Anterior cingulate cortex (tissue), 58 donors: ENCODE data around the gene GRIN3B.

Experiments used
- DNase-seq, 58 donors: peaks; one replicate each; lab custom pipeline; 2025; lab: John Stamatoyannopoulos, UW

Gene GRIN3B

DNA sequence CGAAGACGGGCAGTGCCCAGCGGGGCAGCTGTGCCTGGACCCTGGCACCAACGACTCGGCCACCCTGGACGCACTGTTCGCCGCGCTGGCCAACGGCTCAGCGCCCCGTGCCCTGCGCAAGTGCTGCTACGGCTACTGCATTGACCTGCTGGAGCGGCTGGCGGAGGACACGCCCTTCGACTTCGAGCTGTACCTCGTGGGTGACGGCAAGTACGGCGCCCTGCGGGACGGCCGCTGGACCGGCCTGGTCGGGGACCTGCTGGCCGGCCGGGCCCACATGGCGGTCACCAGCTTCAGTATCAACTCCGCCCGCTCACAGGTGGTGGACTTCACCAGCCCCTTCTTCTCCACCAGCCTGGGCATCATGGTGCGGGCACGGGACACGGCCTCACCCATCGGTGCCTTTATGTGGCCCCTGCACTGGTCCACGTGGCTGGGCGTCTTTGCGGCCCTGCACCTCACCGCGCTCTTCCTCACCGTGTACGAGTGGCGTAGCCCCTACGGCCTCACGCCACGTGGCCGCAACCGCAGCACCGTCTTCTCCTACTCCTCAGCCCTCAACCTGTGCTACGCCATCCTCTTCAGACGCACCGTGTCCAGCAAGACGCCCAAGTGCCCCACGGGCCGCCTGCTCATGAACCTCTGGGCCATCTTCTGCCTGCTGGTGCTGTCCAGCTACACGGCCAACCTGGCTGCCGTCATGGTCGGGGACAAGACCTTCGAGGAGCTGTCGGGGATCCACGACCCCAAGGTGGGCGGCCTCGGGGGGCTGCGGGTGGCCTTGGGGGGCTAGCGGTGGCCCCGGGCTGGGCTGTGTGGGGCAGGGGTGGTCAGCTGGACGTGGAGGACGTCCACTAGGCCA, 4.8 kb downstream of the GRIN3B start:
- no peak for DNase-seq

DNA sequence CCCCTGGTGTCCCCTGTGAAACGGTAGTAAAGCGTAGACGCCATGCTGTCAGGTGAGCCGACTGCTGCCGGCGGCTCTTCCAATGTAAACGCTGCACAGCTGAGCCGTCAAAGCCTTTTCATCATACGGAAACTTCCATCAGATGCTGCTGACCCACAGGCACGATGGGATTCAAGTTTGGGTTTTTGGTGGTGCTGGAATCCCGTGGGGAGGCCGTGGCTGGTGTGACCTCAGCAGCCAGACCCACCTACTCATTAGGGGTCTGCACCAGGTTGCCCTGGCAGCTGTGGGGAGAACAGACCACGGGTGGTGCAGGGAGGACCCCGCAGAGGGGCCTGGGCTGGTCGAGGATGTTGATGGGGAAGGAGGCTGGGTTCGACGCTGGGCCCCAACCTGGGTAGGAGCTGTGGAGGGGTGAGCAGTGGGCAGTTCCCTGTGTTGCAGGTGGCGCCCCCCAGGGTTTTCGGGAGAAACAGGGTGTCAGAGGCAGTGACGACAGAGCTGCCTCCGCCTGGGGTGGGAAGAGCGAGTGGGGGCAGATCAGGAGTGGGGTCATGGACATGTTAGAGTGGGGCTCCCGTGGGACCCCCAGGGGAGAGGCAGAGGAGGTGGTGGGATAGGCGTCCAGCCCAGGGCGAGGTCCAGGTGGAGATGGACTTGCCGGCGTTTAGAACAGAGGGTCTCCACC, 6.6 kb downstream of the GRIN3B start:
- DNase-seq = no peak

DNA sequence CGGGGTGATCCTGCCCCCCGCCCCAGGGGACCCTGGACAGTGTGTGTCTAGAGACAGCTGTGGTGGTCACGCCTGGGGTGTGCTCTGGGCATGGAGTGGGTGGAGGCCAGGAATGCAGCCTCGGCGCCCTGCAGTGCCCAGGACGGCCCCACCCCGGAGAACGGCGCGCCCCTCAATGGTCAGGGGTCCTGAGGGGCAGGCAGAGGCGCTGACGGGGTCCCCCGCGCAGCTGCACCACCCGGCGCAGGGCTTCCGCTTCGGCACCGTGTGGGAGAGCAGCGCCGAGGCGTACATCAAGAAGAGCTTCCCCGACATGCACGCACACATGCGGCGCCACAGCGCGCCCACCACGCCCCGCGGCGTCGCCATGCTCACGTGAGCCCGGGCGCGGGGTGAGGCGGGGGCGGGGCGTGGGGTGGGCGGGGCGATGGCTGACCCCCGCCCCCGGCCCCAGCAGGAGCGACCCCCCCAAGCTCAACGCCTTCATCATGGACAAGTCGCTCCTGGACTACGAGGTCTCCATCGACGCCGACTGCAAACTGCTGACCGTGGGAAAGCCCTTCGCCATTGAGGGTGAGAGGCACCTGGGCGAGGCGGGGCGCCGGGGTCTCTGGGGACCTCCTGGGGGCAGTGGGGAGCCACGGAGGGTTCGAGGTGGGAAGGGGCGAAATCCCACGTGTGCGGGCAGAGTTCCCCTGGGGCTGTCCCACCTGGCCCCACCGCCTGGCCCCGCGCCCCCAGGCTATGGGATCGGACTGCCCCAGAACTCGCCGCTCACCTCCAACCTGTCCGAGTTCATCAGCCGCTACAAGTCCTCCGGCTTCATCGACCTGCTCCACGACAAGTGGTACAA, 7.4 kb downstream of the GRIN3B start:
- DNase-seq = no peak

DNA sequence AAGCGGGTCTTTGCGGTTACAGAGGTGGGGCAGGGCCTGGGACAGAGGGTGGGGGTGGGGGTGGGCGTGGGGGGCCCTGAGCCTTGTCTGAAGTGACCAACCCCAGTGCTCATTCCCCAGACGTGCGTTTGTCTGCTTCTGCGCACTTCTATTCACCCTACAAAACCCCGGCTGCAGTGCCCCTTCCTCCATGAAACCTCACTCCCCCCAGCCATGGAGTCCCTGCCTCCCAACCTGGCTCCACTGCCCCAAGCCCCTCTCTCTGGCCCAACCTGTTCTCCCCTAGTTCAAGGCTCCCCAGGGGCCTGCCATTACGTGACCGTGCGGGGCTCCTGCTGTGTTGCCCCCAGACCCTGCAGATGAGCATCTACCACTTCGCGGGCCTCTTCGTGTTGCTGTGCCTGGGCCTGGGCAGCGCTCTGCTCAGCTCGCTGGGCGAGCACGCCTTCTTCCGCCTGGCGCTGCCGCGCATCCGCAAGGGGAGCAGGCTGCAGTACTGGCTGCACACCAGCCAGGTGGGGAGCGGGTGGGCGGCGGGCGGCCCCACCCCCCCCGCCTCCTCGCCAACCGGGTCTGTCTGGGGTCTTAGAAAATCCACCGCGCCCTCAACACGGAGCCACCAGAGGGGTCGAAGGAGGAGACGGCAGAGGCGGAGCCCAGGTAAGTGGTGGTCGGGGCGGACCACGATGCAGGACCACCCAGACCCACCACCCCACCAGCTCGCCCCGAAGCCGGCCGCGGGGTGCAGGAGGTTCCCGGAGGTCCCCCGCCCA, 8.2 kb downstream of the GRIN3B start:
- DNase-seq = no peak

DNA sequence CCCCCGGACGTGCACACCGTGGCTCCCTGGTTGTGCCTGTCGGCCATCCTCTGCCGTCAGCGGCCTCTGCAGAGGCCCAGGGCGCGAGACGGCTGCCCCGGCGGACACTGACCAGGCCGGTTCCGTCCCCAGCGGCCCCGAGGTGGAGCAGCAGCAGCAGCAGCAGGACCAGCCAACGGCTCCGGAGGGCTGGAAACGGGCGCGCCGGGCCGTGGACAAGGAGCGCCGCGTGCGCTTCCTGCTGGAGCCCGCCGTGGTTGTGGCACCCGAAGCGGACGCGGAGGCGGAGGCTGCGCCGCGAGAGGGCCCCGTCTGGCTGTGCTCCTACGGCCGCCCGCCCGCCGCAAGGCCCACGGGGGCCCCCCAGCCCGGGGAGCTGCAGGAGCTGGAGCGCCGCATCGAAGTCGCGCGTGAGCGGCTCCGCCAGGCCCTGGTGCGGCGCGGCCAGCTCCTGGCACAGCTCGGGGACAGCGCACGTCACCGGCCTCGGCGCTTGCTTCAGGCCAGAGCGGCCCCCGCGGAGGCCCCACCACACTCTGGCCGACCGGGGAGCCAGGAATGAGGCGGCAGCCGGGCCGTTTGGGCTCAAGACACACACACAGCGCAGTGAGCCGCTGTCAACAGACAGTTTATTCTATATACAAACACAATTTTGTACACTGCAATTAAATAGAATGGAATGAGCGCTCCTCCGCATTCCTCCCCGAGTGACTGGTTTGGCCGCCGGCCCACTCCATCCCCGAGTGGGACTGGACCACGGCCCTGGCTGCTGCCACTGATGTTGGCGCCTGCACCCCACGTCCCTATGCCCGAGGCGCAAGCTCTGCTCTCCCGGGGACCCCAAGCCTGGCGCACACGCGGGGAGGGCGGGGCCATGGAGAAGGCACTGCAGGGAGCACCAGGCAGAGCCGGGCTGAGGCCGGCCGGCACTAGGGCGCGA, 9.1 kb downstream of the GRIN3B start:
- DNase-seq = peak in 1 of 58 donors; percentile 1

DNA sequence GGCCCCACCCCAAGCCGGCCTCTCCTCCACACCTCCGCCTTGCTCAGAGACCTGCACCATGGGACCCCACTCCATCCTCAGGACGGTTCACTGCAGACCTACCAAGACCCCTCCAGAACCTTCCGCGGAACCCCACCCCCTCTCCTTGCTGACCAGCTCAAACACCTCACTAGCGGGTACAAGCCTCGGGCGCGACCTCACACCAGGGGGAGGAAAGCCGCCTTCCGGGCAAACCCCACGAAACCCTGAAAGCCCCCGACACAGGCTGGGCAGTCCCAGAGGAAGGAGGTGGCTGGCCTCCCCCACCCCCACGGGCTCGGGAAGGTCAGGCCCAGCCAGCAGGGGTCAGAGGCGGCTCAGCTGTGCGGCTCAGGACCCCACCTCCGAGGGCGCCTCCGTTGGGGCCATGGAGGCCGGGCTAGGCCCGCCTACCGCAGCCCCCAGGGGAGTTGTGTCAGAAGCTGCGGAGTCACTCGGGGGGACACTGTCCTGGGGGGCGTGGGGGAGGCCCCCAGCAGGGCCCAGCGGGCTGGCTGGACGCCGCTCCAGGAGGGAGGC, 9.8 kb downstream of the GRIN3B start:
- no peak for DNase-seq

DNA sequence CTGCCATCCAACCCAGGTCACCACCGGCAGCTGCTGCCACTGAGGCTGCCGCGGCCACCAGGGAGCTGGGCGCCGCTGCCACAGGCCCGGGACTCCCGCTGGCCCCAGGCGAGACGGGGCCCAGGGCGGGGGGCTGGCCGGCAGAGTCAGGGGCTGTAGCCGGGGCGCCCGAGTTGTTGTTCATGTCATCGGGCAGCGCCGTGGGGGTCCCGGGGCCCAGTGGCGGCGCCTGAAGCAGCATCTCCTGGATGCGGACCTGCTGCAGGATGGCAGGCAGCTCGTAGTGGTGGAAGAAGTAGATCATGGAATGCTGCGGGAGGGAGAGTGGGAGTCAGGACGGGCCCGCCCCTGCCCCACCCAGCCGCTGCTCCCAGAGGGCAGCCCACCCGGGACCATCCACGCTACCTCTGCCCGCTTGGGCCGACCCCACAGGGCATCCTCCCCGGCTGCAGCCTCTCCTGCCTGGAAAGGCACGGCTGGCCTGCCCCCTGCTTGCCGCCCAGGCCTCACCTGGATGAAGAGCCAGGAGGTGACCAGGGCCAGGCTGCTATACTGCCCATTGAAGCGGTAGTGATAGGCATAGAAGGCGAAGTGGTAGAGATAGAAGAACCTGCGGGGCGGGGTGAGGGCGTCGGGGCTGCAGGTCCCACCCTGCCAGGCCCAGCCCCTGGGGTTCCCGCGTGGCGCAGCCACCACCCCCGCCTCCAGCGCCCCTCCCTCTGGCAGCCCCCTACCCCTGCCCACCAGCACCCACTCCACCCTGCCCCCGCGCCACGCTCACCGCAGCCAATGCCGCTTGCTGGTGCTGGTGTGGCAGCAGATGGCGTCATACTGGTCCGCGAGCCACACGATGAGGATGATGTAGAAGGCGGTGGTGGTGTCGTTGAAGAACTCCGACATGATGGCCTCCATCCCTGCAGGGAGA, 10.6 kb downstream of the GRIN3B start:
- no peak for DNase-seq

DNA sequence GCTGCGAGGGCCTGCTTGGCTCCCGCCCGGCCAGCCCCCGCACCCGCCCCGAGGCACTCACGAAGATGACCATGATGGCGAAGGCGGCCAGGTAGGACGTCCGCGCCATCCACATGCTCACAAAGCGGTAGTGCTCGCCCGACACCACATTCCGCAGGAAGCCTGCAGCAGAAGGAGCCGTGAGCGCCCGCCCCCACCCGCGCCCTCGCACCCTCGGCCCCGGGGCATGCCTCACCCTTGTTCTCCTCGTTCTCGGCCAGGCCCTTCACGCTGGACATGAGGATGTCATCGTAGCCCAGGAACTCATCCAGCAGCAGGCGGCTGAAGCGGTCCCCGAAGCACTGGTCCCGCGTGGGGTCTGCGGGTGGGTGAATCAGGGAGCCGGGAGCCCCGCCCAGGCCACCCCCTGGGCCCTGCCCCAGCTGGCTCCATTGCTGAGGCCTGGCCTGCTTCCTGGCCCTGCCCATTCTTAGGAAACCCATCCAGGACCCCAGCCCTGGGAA, 11.7 kb downstream of the GRIN3B start:
- DNase-seq = no peak

DNA sequence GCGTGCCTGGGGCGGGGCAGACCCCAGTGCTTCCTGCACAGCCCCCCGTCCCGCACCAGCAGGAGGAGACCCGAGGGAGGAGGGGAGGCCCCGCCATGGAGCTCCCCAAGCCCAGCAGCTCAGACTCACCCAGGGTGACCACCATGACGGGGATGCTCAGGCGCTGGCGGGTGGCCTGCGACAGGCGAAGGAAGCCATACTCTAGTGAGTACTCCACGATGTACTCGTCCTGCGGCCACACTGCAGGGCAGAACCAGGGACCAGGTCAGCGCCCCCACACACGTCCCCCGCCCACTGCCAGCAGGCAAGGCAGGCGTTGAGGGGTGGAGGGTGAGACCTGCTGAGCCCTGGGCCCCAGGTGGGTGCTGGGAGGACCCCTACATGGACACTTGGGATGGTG, 12.1 kb downstream of the GRIN3B start:
- DNase-seq = no peak

DNA sequence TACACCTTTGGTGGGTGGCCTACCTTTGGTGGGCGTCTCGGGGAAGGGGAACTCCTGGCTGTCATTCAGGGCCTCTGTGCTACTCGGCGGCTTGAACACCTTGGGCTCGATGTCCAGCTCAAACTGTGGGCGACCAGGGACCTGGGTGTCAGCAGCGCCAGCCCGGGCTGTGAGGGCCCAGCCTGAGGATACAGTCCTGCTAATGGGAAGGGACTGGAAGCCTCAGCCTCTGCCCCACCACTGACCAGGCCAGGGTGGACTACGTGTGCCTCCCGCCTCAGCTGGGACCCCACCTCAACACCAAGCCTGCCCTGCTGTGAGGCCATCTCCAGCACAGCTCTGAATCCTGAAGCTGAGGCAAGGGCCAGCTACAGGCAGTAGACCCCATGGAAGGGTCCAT, 13.0 kb downstream of the GRIN3B start:
- DNase-seq = no peak

DNA sequence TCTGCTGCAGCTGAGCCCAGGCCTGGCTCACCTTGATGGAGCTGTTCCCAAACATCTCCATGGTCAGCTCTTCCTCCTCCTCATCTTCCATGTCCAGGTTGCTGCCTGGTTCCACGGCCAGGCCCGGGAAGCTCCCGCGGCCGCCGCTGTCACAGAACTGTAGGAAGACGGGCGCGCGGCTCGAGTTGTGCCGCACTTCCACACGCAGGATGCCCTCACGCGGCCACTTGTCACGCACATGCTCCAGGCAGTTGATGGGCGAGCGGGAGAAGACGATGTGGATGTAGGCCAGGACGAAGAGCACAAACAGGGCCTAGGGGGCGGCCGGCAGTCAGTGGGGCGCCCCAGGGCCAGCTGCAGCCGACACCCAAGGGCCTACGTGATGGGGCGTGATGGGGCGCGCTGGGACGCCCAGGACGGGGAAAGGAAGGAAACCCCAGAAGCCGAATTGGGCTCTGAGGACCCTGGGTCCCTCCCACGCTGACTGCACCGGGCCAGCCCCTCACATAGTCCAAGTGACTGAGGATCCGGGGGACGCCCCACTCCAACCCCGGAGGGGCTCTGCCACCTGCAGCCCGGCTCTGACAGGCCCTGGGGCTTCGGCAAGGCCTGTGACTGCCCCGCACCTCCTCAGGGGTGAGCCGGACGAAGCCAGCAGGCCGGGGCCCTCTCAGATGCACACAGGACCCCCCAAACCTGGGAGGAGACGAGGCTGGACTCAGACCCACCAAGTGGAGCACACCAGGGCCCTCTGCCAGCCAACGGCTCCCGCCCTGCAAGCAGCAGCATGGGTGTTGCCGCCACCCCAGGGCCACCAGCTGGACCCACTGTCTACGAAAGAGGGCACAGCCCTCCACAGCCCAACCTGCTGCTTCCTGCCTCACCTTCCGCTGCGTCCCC, 14.2 kb downstream of the GRIN3B start:
- no peak for DNase-seq

DNA sequence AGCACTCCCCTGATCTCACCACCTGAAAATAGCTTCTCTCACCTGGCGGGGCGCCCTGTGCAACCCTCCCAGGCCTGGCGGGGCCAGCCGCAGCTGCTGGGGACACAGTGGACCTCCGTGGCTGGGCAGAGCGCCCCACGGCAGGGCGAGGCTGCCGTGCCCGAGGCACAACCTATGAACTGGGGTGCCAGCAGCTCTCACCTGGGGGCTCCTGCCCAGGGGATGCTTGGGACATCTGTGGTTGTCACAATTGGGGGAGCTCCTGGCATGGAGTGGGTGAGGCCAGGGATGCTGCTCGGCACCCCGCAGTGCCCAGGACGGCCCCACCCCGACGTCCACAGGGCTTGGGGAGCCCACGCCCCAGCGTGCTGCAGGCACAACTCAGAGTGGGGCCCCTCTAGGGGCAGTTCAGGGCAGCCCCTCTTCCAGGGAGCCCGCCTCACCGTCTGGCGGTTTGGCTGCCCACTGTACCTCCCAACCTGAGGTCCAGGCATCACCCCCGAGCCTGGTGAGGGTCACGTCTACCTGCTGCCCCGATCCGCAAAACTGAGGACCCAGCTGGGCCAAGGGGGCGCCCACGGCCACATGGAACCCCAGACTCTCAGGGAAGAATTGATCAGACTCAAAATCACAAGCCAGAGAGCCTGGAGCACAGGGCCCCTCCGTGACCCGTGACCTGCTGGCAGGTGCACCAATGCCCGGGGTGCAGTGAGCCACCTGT, 15.0 kb downstream of the GRIN3B start:
- DNase-seq = no peak

DNA sequence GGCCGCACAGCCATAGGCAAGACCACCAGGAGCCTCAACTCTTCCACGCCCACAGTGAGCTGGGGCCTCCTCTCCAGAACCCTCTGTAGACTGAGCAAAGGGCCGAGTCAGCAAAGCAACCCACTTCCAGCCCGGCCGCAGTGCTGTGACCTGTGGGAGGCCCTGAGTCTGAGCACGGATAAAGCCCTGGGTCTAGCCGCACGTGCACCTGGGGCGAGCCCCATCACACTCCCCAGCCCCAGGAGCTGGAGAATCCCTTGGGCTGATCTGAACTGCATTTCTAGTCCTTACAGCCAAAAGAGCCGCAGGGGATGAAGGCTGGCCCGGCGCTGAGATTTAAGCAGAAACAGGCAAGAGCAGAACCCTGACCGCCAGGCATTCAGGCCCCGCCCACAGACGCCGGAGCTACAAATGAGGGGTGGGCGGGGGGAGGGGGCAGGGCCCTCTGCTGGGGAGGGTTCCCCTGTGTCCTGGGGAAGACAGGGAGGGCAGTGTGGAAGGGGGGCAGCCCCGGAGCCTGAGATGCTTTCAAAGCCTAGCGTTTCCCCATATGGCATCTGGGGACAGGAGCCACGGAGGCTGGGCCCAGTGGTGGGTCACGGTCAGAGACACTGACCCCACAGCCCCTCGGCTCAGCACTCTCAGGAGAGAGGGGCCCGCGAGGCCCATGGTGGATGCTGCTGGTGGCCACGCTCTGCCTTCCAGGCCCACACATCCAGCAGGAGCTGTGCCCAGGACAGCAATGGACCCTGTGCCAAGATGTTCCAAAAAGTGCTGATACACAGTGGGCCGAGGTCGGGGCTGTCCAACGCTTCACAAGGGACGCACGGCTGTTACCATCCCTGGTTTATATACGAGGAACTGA, 15.8 kb downstream of the GRIN3B start:
- DNase-seq = no peak

DNA sequence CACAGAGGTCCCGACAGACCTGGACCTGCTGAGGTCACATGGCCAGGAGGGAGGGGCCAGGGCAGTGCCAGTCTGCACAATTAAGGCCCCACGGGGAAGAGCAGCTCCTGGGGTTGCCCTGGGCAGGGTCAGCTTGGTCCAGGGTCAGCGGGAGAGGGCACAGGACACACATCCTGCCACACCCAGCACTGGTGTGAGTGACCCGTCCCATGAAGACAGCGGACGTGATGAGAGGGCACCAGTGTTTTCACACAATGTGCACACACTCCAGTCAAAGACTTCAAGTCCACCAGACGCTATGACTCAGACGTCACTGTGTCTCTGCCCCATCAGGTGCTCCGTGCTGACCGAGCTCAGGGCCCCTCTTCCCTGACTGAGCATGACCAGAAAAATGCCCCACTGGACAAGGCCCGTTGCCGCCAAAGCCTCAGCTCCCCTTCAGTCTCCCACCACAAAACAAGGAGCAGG, 16.5 kb downstream of the GRIN3B start:
- peak in 2 of 58 donors; percentile 14 to 19 for DNase-seq
